Immature natural killer cell (primary cell): ENCODE measurements around the gene B4GALNT2. TPM values are rescaled to one million over a fixed set of nuclear protein-coding genes. Genes with fewer than 3 reads are reported as not detected.

Experiments used
- DNase-seq, 3 donors: peaks; one replicate each; pipeline ENCODE4 v3.0.0; 2022; ENCODE audit warnings: mixed read lengths in 1 of 3
- H3K27ac Mint-ChIP-seq, 6 donors: one replicate each; pipeline ENCODE4 v1.8.0; 2020; ENCODE audit warnings: mixed read lengths in 6 of 6, mild to moderate bottlenecking in 5 of 6, inconsistent platforms in 4 of 6, moderate library complexity in 3 of 6
- H3K27me3 Mint-ChIP-seq, 3 donors: one replicate each; pipeline ENCODE4 v1.8.0; 2020 to 2021; ENCODE audit warnings: low read depth in 3 of 3, mild to moderate bottlenecking in 3 of 3, mixed read lengths in 3 of 3, moderate library complexity in 3 of 3, inconsistent platforms in 1 of 3
- H3K36me3 Mint-ChIP-seq, 3 donors: one replicate each; pipeline ENCODE4 v1.8.0; 2020; ENCODE audit warnings: mixed read lengths in 3 of 3, inconsistent platforms in 2 of 3, mild to moderate bottlenecking in 2 of 3
- H3K4me1 Mint-ChIP-seq, 2 donors: one replicate each; pipeline ENCODE4 v1.8.0; 2020; ENCODE audit warnings: inconsistent platforms in 2 of 2, mild to moderate bottlenecking in 2 of 2, mixed read lengths in 2 of 2, moderate library complexity in 1 of 2
- H3K4me3 Mint-ChIP-seq, 5 donors: one replicate each; pipeline ENCODE4 v1.8.0; 2020; ENCODE audit warnings: mild to moderate bottlenecking in 5 of 5, mixed read lengths in 5 of 5, inconsistent platforms in 3 of 5, moderate library complexity in 3 of 5
- H3K9me3 Mint-ChIP-seq, 6 donors: one replicate each; pipeline ENCODE4 v1.8.0; 2020; ENCODE audit warnings: mild to moderate bottlenecking in 6 of 6, mixed read lengths in 6 of 6, inconsistent platforms in 4 of 6, moderate library complexity in 3 of 6
- polyA plus RNA-seq, 3 donors: library from polyadenylated mRNA; unstranded; fragments of 300-500 nt; fragmentation: Illumina TruSeq; gene quantifications; one replicate each; pipeline ENCODE4 v1.2.3, GENCODE V29; 2021

The B4GALNT2 gene
- polyA plus RNA-seq, 3 donors from 2014 or later: not detected

GRCh38 chr17:49224997-49225337, 92.4 kb downstream of the B4GALNT2 start:
- H3K27me3 Mint-ChIP-seq: peaks cover 11 to 28% (median 26%) of the 10 kb centered on the region in 3 donors
- H3K36me3 Mint-ChIP-seq: peaks cover 4 to 17% (median 10%) of the 10 kb centered on the region in 3 donors
- peak overlapping the region; percentile 82 to 96 (median 90) for H3K27ac Mint-ChIP-seq
- peaks cover 68 to 79% of the 10 kb centered on the region in 2 donors for H3K4me1 Mint-ChIP-seq
- DNase-seq: no peak
- peak overlapping the region; percentile 85 to 90 (median 88) for H3K4me3 Mint-ChIP-seq
- H3K9me3 Mint-ChIP-seq: no peaks in the 10 kb centered on the region

GRCh38 chr17:49225554-49226236, 93.1 kb downstream of the B4GALNT2 start:
- DNase-seq: no peak
- Mint-ChIP-seq H3K27ac (peak overlapping the region; percentile 43 to 86 (median 75)), H3K4me1 (peaks cover 64 to 74% of the 10 kb centered on the region in 2 donors), H3K9me3 (no peaks in the 10 kb centered on the region), H3K27me3 (peaks cover 11 to 32% (median 25%) of the 10 kb centered on the region in 3 donors), H3K4me3 (peak overlapping the region; percentile 26 to 88 (median 60)), H3K36me3 (peaks cover 4 to 17% (median 10%) of the 10 kb centered on the region in 3 donors)

Other genes with a start within 250 kb of the B4GALNT2 start
- gene ATP5MC1, start 240.0 kb upstream of the B4GALNT2 start, polyA plus RNA-seq: 100 to 1,000 TPM; 136 to 179 (median 160) TPM
- 10 to 100 TPM; 62.4 to 84.3 (median 65.3) TPM for gene UBE2Z, start 224.4 kb upstream of the B4GALNT2 start, polyA plus RNA-seq
- 100 to 1,000 TPM; 143 to 170 (median 148) TPM for gene SNF8, start 187.9 kb upstream of the B4GALNT2 start, polyA plus RNA-seq
- not detected for gene GIP, start 164.2 kb upstream of the B4GALNT2 start, polyA plus RNA-seq
- gene IGF2BP1, start 135.4 kb upstream of the B4GALNT2 start, polyA plus RNA-seq: not detected
- gene GNGT2, start 77.8 kb downstream of the B4GALNT2 start, polyA plus RNA-seq: 100 to 1,000 TPM; 110 to 238 (median 131) TPM
- 100 to 1,000 TPM; 149 to 338 (median 289) TPM for gene ABI3, start 77.9 kb downstream of the B4GALNT2 start, polyA plus RNA-seq
- gene PHOSPHO1, start 98.0 kb downstream of the B4GALNT2 start, polyA plus RNA-seq: 1 to 10 TPM in 2 of 3 donors, under 1 TPM in 1; 0.77 to 3.6 (median 2.0) TPM
- 10 to 100 TPM in 2 of 3 donors, 1 to 10 TPM in 1; 9.7 to 25.8 (median 16.0) TPM for gene ZNF652, start 229.5 kb downstream of the B4GALNT2 start, polyA plus RNA-seq